Fibroblast of skin of left quadriceps (primary cell): ENCODE measurements around the gene GGACT.
"Not testable (repeated sequence)": the region's sequence is repeated elsewhere in the genome, so short reads cannot be mapped to it uniquely, and the experiment has no call there.

Experiments
- DNase-seq, 2 experiments: peaks; one replicate each; pipeline ENCODE4 v3.0.0-alpha.2; 2013; ENCODE audit warnings: low read depth in 2 of 2

The GGACT gene

DNA sequence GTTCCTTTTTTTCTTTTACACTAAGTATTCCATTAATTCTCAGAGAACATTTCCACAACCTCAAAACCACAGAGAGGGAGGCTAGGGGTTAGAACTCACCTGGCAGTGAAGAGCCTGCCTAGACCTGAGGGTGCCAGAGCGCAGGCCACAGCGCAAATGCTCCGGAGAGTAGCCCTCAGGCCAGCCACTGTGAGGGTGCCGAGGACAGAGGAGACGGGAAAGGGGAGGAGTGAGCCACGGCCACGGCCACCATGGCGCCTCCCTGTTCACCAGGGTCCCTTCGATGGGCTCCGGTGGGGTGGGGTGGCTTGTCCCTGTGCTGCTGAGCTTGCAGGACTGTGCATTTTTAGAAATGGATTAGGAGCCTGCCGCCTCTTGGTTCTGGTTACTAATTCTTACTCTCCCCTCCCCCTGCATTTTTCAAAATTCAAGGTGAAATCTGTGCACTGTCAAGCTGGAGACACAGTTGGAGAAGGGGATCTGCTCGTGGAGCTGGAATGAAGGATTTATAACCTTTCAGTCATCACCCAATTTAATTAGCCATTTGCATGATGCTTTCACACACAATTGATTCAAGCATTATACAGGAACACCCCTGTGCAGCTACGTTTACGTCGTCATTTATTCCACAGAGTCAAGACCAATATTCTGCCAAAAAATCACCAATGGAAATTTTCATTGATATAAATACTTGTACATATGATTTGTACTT, 58.8 kb downstream of the GGACT start:
- no peak for DNase-seq

DNA sequence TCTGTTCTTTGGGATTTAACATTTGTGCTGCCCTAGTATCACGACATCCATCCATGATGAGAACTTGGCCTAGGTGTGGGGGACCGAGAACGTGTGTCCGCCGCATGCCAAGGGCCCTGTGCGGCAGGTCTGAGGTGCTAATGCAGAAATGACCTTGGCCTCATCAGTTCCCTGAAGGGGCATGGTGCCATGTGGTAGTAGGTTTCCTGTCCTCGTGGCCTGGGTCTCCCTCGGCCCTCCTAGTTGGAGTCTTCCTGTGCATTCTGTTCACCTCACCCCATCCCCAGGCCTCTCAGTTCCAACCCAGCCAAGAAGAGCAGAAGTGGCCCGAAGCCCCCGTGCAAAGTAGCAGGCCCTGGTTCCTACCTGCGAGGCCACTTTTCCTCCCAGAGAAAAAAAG, 59.8 kb downstream of the GGACT start:
- DNase-seq = no peak

DNA sequence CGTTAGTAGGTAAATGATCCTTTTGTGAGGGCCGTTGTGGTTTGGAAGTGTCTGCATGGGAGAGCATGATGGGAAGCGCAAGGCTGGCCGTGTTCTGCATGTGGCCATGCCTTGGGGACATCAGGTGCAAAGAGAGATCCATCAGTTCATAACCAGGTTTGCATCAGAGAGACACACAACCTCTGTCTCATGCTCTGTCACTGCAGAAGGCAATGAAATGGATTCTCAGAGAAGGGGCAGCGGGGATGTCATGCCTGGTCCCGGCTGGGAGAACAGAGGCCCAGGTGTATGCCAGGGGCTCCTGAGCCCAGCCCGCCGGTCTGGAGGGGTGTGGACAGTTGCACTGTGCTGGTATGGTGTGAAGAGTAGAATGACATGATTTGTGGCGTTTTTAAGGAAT, 60.2 kb downstream of the GGACT start:
- no peak for DNase-seq

DNA sequence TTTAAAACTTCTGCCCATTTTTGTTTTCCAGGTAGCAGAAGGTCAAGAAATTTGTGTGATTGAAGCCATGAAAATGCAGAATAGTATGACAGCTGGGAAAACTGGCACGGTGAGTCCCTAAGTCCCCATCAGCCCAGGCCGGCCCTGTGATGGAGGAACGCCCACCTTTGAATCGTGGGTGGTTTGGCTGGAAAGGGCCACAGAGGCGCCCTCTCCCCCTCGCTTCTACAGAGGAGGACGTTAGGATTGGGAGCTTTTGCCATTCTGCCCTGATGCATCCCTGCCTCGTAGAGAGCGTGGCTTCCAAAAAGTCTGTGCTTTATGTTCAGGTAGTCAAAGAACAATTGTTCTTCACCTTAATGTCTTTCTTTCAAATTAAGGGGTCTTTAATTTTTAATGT, 60.9 kb downstream of the GGACT start:
- no peak for DNase-seq

DNA sequence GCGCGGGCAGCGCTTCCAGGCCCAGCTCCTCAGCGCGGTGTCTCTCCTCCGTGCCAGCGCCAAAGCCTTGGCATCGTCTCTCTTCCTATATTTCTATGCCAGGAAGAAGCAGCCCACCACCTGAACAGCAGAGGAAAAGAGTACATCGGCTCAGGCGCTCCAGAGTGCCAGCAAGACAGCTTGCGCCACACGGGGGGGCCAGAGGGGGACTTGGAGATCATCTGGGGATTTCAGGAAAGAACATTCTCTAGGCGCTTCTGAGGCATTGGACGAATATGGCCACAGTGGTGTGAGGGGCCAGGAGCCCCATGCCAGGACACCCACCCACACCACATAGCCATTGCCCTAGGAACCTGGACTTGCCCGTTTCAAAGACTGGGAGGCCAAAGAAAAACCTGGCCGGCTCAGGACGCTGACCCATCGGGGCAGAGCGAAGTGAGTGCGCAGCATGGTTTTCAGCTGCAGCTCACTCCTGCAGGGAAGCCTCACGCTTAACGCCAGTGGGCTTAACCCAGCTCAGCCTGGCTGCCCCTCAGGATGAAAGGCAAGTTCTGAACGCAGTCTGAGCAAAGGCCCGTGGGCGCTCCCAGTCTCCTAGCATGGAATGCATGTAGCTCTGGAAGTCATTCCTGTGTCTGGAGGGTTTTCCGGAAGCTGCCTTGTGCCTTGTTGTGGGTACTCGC, 62.1 kb downstream of the GGACT start:
- DNase-seq = no peak

DNA sequence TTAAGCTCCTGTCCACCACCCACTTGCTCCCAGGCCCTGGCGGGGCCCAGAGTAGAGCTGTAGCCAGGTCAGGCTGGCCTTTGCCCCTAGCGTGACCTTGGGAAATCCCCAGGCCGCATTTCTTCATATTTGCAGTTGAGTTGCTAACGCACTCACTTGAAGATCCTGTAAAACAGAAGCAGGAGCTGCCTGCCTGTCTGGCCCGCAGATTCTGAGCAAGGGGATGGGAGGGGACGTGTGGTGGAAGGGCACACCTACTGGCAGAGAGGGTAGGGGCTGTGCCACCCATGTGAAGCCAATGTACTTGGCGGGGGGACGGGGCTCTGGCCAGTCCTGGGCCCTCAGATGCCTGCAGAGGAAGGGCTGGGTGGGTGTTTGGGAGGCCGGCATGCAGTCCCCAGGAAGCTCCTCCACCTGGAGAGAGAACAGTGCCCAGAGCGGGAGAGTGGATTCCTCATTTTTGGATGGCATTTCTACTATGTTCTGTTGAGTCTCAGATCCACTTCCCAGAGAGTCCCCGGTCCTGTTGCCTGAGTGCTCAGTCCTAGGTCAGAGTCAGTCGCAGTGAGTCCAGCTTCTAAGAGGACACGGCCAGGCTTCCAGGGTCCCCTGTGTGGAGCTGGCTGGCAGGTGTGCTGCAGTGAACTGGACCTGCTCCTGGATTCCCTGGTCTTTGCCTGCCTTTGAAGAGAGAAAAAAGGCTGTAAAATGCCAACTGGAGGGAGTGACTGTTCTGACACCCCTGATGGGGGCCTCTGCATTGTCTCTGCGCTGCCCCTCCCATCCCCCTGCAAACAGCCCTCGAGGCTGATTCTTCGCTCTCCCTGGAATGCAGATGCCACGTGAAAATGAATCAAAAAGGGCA, 62.9 kb downstream of the GGACT start:
- no peak for DNase-seq

DNA sequence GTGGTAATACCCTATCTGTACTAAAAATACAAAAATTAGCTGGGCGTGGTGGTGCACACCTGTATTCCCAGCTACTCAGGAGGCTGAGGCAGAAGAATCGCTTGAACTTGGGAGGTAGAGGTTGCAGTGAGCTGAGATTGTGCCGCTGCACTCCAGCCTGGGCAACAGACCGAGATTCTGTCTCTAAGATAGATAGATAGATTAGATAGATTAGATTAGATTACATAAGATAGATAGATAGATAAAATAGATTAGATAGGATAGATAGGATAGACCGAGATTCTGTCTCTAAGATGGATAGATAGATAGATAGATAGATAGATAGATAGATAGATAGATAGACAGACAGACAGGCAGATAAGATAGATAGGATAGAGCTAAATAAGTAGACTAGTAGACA, 63.9 kb downstream of the GGACT start:
- not testable (repeated sequence) for DNase-seq

DNA sequence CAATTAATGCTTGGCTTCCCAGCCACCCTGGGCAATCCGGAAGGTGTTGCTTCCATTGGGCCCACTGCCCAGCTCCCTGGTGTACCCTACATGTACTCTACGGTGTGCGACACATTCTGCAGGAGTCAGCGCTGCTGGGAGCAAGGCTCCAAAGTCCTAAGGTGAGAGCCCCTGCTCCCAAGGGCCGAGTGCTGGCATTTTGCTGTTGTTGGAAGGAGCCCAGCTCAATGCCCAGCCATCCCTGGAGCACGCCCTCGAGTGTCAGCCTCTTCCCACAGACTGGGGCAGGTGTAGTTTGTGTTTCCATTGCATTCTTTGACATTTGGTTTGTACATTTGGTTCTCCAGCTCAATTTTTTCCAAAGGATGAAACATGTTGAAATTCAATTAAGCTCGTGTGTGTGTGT, 64.6 kb downstream of the GGACT start:
- DNase-seq = no peak

DNA sequence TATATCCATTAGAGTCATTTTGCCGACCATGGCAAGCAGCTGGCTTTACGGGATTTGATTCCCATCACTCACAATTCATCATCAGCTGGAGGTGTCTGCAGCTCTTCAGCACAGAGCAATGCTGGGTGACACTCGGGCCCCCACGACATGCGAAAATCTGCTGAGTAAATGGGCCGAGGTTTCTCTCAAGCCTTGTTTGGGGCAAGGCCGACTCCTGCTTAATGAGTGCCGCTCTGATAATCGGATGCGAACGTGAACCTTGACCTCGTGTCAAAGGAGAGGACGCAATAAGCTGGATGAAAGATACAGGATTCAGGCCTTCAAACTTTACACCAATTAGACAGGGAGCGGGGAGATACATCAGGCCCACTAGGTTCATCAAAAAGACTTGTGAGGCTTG, 65.2 kb downstream of the GGACT start:
- no peak for DNase-seq

DNA sequence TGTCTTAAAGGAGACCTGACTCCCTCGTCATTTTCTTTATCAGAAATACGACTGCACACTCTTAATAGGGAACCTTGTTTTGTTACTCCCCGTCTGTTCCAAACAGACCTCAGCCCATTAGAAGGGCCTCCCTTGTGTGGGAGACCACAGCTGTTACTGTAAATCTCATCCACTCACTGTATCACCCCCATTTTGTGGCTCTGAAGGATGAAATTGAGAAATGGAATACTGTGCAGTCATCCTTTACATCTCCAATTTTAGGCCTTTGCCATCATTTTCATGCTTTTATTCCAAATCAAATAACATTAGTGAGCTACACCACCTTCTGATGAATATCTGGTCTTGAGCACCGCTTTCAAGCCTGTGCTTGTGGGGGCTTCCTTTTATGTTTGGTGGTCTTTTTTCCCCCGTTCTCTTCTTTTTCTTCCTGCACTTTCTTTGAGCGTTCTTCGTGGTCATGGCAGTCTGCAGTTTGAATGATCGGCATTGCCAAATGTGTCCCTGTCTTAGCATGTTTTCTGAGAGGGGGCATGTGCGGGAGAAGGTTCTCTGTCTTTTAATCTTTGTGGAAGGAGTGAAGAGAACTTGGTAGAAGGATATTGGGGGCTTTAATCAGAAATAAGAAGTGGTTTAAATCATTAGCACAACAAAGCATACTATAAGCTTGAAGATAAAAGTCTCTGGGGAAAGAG, 65.8 kb downstream of the GGACT start:
- DNase-seq = no peak

DNA sequence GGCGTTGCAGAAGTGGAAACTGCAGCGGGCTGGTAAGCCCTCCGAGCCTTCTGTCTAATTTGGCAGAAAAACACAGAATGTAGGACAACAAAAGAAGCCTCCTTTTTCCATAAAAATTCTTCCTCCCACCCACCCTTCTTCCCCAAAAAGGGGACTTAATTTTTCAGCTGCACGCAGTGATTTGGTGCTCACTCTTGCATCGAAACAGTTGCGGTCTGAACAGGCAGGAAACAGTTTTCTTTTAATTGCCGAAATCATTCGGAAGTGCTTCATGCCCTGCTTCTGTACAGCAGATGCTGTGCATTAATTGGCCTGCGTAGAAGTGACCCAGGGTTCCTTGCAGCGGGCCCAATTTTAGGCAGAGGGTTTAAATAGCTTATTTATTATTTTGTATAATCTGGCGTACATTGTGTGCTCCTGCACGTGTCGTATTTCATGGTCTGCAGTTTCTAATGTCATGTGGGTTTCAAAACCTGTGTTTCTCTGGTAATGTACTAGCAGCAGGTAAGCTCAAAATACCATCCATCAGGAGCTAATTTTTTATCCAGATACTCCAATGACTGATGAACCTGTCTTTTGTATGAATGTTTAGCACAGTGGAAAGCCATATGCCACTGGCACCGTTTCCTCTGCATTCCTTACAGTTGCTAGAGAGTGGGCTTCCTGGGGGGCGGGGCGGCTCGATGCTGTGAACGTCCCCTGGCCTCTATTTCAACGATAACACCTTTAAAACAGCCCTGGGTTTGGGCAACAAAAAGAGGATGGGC, 66.6 kb downstream of the GGACT start:
- no peak for DNase-seq

DNA sequence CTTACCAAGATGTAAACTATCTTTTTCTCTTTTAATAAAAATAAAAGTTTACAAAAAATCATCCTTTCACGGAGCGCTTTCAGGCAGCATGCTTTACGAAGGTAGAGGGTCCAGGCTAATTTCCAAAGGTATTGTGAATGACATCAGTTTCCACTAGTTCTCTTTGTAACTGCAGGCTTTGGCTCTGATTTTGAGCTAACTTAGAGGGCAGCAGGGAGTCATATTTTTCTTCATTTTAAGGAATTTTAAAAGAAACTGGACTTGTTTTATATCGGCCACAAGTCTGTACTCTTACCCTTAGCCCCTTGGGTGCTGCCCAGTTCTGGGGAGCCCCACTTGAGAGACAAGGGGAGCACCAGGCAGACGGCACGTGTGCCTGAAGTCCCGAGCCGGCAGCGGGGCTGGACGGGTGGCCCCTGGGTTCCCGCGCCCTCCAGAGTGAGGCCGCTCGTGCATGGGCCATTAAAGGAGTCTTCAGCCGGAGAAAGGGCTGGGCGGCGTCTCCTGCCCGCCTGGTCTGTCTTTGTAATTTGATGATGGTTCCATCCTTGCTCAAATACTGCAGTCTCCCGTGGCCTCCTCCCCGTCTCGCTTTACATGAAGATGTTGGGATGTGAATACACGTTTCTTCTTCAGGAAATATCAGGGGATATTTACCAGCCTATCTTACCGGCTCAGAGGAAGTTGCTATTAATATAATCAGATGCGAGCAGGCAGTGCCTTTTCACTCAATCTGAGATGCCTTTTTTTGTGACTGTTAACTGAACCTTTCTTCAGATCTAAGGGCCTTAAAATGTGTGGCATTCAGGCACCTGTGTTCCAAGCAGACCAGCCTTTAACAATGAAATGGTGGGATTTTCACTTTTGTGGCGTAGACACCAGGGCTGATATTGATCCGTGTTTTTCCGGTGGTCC, 67.4 kb downstream of the GGACT start:
- DNase-seq = no peak

DNA sequence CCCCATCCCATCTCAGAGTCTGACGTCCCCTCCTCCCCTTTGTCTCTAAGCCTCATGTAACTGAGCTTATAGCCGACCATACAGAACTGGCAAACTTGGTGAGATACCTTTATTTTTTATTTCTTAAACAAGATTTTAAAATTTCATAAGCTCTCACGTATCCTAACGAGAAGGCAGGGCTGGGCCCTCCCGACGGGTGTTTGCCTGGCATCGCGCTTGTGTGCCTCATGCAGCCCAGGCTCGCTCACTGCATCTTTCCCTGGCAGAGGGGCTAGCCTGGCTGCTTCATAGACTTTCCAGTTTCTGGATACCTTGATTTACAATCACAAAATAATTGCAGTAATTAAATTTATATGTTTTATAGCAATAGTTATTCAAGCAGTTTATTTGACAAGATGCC, 69.0 kb downstream of the GGACT start:
- no peak for DNase-seq

DNA sequence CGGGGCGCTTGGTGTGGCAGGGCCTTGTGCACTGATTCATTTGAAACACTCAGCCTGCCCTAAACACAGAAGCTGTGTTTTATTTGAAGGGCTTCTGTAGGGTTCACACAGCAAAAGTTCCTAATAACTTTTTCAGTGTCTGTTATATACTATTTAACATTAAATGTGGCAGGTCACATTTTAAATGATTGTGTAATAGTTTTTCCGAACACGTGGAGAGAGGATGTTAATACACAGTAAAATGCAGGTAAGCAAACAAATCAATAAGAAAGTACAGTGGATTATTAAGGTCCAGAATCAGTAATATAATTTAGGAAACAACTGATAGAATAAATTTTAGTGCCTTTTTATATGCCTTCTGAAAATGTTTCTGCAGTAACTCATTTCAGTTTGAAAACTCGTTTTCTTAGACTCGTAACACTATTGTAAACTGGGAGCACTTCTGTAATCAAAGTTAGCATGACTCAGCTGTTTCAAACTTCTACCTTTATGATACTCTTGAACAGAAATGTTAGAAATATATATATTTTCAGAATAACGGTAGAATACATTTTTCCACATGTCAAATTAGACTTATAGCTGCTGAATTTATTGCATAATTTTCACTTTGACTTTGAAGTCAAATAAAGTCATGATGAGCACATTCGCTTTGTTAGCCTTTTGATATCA, 70.1 kb downstream of the GGACT start:
- DNase-seq = no peak

DNA sequence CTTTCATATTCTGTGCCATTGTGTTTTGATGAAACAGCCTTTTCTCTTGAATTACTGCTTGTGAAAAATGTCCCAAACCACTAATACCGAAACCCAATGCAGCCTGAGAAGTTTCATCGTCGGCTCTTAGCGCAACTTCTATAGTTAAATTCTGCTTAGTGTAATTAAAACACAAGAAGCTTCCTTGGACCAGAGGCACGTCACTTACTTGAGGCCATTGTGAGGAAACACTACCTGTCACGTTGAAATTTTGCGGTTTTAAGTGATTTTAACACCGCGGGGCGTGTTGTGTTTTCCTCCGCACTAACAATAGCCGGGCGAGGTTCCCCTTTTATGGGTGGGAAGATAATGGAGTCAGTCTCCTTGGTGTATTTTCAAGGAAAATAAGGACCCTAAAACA, 70.9 kb downstream of the GGACT start:
- no peak for DNase-seq

DNA sequence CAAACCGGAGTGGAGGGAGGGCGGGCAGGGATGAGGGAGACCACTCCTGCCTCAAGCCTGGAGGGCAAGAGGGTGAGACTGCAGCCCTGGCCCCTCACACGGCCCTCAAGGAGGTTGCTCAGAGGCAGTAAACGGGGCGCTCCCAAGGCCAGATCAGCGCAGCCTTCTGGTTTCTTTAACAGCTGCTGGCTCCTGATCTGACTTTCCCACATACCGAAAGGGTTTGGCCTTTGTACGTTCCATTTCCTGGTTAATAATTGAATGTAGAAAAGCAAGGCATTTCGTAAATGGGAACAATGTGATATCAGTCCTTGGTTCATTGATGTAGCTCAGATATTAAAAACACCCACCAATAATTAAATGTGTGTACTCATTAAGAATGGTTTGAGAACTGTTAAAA, 71.5 kb downstream of the GGACT start:
- DNase-seq = no peak

DNA sequence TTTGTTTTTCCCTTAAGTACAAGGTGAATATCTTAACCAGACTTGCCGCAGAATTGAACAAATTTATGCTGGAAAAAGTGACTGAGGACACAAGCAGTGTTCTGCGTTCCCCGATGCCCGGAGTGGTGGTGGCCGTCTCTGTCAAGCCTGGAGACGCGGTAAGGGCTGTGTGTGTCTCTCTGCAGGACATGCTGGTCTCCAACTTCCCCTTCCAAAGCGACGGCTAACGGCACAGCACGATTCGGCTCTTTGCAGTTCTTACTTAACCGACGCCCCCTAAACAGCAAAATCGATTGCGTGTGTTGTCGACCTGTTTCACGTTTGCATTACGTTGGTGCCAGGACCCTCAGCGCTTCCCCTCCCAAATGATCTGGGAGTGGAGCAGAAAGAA, 73.2 kb downstream of the GGACT start:
- DNase-seq = no peak

DNA sequence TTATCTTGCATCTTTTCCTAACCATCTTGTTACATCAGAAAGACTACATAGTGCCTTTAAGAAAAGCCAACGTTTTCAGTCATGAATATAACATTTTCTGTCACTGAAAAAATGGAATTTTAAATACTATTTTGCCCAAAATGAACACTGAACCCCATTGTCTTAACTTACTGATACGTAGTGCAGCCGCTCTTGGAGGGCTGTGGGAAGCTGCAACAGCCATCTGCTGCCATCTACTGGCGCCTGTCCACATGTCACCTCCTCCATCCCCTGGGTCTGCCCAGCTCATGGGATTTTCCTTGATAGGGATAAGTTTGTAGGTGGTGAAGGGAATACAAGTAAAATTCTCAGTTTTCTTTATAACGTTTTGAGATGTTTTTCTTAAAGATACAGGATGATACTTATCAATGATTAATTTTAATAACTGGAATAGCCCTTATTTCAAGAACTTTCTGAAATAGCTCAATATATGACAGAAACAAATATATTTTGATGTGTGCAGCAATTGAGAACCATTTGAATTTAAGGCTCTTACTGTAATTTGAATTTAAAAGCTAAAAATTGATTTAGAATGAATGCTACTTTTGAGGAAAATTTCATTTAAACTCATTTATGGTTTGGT, 73.7 kb downstream of the GGACT start:
- DNase-seq = peak; percentile 40 to 43

DNA sequence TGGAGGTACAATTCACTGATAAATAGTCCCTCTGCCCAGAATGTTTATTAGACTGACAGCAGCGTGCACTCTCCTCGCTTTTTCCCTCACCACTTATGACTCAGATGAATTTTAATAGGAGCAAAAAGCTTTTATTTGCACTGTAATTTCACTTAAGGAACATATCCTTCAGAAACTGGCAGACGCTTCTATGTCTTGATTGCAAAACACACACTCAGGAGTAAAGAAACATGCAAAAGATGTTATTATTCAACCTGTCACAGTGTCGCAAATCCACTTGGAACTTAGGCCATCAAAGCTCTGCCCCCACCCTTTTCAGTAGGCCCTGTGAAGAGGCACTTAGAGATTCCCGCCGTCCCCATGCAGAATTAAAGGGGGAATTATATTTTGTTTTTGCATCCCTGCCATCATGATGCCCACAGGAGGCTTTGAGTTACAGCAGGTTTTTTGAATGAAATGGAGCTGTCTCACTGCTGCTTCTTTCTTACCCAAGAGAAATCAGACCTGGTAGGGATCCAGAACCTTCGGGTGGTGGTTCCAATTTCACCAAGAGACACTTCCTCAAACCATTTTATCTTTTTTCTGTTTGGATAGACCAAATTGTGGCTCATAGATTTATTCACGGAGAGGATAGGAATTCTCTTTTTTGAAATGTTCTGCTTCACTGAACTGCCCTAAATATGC, 74.5 kb downstream of the GGACT start:
- no peak for DNase-seq
